ENCODE measurements around the gene TYMP.

The TYMP gene

GRCh38 chr22:50489363-50490243 is 40.2 kb downstream of the TYMP start:
- Histone ChIP-seq H3K27me3 (ENCODE audit: insufficient read depth, low read length) (no peaks in the 10 kb centered on the region), H3K9ac (ENCODE audit: low read depth, low read length) (no peak overlapping the region), H3K4me1 (ENCODE audit: insufficient read depth, low read length) (no peaks in the 10 kb centered on the region), H3K36me3 (ENCODE audit: insufficient read depth, low read depth, low read length) (no peaks in the 10 kb centered on the region), H3K27ac (ENCODE audit: low read length) (no peak overlapping the region), H3K4me3 (ENCODE audit: low read length) (no peak overlapping the region), H3K9me3 (ENCODE audit: insufficient read depth, low read depth, low read length) (no peaks in the 10 kb centered on the region)

- Histone ChIP-seq H3K27me3 (ENCODE audit: insufficient read depth, low read length) (no peaks in the 10 kb centered on the region), H3K36me3 (ENCODE audit: insufficient read depth, low read depth, low read length) (no peaks in the 10 kb centered on the region), H3K4me3 (ENCODE audit: low read length) (no peak overlapping the region), H3K9ac (ENCODE audit: low read depth, low read length) (no peak overlapping the region), H3K27ac (ENCODE audit: low read length) (no peak overlapping the region), H3K9me3 (ENCODE audit: insufficient read depth, low read depth, low read length) (no peaks in the 10 kb centered on the region), H3K4me1 (ENCODE audit: insufficient read depth, low read length) (no peaks in the 10 kb centered on the region)
These were observed 40.9 kb downstream of the TYMP start for GRCh38 chr22:50488886-50489285.

- Histone ChIP-seq H3K27me3 (ENCODE audit: insufficient read depth, low read length) (no peaks in the 10 kb centered on the region), H3K36me3 (ENCODE audit: insufficient read depth, low read depth, low read length) (no peaks in the 10 kb centered on the region), H3K9ac (ENCODE audit: low read depth, low read length) (no peak overlapping the region), H3K27ac (ENCODE audit: low read length) (no peak overlapping the region), H3K4me1 (ENCODE audit: insufficient read depth, low read length) (no peaks in the 10 kb centered on the region), H3K4me3 (ENCODE audit: low read length) (no peak overlapping the region), H3K9me3 (ENCODE audit: insufficient read depth, low read depth, low read length) (no peaks in the 10 kb centered on the region)
These were observed 41.7 kb downstream of the TYMP start for GRCh38 chr22:50488006-50488677.

GRCh38 chr22:50487290-50488005 is 42.4 kb downstream of the TYMP start:
- H3K4me3 ChIP-seq (ENCODE audit: low read length) = no peak overlapping the region
- no peak overlapping the region for H3K9ac ChIP-seq (ENCODE audit: low read depth, low read length)
- H3K36me3 ChIP-seq (ENCODE audit: insufficient read depth, low read depth, low read length) = no peaks in the 10 kb centered on the region
- H3K9me3 ChIP-seq (ENCODE audit: insufficient read depth, low read depth, low read length) = no peaks in the 10 kb centered on the region
- H3K4me1 ChIP-seq (ENCODE audit: insufficient read depth, low read length) = no peaks in the 10 kb centered on the region
- H3K27me3 ChIP-seq (ENCODE audit: insufficient read depth, low read length) = no peaks in the 10 kb centered on the region
- H3K27ac ChIP-seq (ENCODE audit: low read length) = no peak overlapping the region

GRCh38 chr22:50486561-50487289 is 43.1 kb downstream of the TYMP start, which contains the start of gene MIOX:
MIOX (plus strand) TSS chr22:50486859; CDS start chr22:50486898, 39 bp downstream.
- no peak within 1 kb of the TSS for H3K4me3 ChIP-seq (ENCODE audit: low read length)
- no peak within 1 kb of the TSS for H3K27ac ChIP-seq (ENCODE audit: low read length)
- H3K27me3 ChIP-seq (ENCODE audit: insufficient read depth, low read length) = peaks cover 6% of the 10 kb centered on the region
- H3K9ac ChIP-seq (ENCODE audit: low read depth, low read length) = no peak within 1 kb of the TSS
- no peaks in the 10 kb centered on the region for H3K4me1 ChIP-seq (ENCODE audit: insufficient read depth, low read length)
- no peaks in the 10 kb centered on the region for H3K36me3 ChIP-seq (ENCODE audit: insufficient read depth, low read depth, low read length)
- H3K9me3 ChIP-seq (ENCODE audit: insufficient read depth, low read depth, low read length) = no peaks in the 10 kb centered on the region

- no peaks in the 10 kb centered on the region for H3K4me1 ChIP-seq (ENCODE audit: insufficient read depth, low read length)
- no peak overlapping the region for H3K4me3 ChIP-seq (ENCODE audit: low read length)
- H3K9me3 ChIP-seq (ENCODE audit: insufficient read depth, low read depth, low read length) = no peaks in the 10 kb centered on the region
- H3K36me3 ChIP-seq (ENCODE audit: insufficient read depth, low read depth, low read length) = no peaks in the 10 kb centered on the region
- H3K9ac ChIP-seq (ENCODE audit: low read depth, low read length) = no peak overlapping the region
- no peak overlapping the region for H3K27ac ChIP-seq (ENCODE audit: low read length)
- peaks cover 13% of the 10 kb centered on the region for H3K27me3 ChIP-seq (ENCODE audit: insufficient read depth, low read length)
These were observed 44.3 kb downstream of the TYMP start for GRCh38 chr22:50485221-50486131.

- peaks cover 26% of the 10 kb centered on the region for H3K27me3 ChIP-seq (ENCODE audit: insufficient read depth, low read length)
- H3K9ac ChIP-seq (ENCODE audit: low read depth, low read length) = no peak overlapping the region
- H3K4me3 ChIP-seq (ENCODE audit: low read length) = no peak overlapping the region
- no peaks in the 10 kb centered on the region for H3K9me3 ChIP-seq (ENCODE audit: insufficient read depth, low read depth, low read length)
- no peaks in the 10 kb centered on the region for H3K4me1 ChIP-seq (ENCODE audit: insufficient read depth, low read length)
- no peaks in the 10 kb centered on the region for H3K36me3 ChIP-seq (ENCODE audit: insufficient read depth, low read depth, low read length)
- no peak overlapping the region for H3K27ac ChIP-seq (ENCODE audit: low read length)
These were observed 45.6 kb downstream of the TYMP start for GRCh38 chr22:50483977-50484853.

GRCh38 chr22:50483556-50483955 is 46.3 kb downstream of the TYMP start:
- Histone ChIP-seq H3K27ac (ENCODE audit: low read length) (no peak overlapping the region), H3K9ac (ENCODE audit: low read depth, low read length) (no peak overlapping the region), H3K36me3 (ENCODE audit: insufficient read depth, low read depth, low read length) (no peaks in the 10 kb centered on the region), H3K27me3 (ENCODE audit: insufficient read depth, low read length) (peaks cover 33% of the 10 kb centered on the region), H3K9me3 (ENCODE audit: insufficient read depth, low read depth, low read length) (no peaks in the 10 kb centered on the region), H3K4me3 (ENCODE audit: low read length) (no peak overlapping the region), H3K4me1 (ENCODE audit: insufficient read depth, low read length) (no peaks in the 10 kb centered on the region)

- H3K9ac ChIP-seq (ENCODE audit: low read depth, low read length) = no peak overlapping the region
- H3K36me3 ChIP-seq (ENCODE audit: insufficient read depth, low read depth, low read length) = no peaks in the 10 kb centered on the region
- no peak overlapping the region for H3K27ac ChIP-seq (ENCODE audit: low read length)
- H3K9me3 ChIP-seq (ENCODE audit: insufficient read depth, low read depth, low read length) = no peaks in the 10 kb centered on the region
- H3K4me3 ChIP-seq (ENCODE audit: low read length) = no peak overlapping the region
- peaks cover 34% of the 10 kb centered on the region for H3K27me3 ChIP-seq (ENCODE audit: insufficient read depth, low read length)
- no peaks in the 10 kb centered on the region for H3K4me1 ChIP-seq (ENCODE audit: insufficient read depth, low read length)
These were observed 46.7 kb downstream of the TYMP start for GRCh38 chr22:50483106-50483505.
